HFF-Myc (cell line): ENCODE measurements around the gene GOLGA2.

Experiments used
- DNase-seq: peaks from one replicate; pipeline ENCODE4 v3.0.0-alpha.2; 2011; ENCODE audit warnings: low read depth; ENCODE audit errors: extremely low read depth
- H3K4me3 ChIP-seq: replicated peaks from 2 replicates; pipeline ENCODE4 v1.5.1; 2011; ENCODE audit warnings: low read depth, mild to moderate bottlenecking, control low read depth, low read length
- TF ChIP-seq, protein P1 (sequence below): IDR thresholded peaks from 2 replicates; pipeline ENCODE4 v1.5.1; 2012; ENCODE audit warnings: mild to moderate bottlenecking, low read depth, low read length, control low read depth; ENCODE audit errors: missing control alignments

The GOLGA2 gene

GRCh38 chr9:128252317-128253139 lies 23.3 kb downstream of the GOLGA2 start:
- no peak for DNase-seq
- peak overlapping the region; percentile 43 for H3K4me3 ChIP-seq
- TF ChIP-seq, protein P1, sequence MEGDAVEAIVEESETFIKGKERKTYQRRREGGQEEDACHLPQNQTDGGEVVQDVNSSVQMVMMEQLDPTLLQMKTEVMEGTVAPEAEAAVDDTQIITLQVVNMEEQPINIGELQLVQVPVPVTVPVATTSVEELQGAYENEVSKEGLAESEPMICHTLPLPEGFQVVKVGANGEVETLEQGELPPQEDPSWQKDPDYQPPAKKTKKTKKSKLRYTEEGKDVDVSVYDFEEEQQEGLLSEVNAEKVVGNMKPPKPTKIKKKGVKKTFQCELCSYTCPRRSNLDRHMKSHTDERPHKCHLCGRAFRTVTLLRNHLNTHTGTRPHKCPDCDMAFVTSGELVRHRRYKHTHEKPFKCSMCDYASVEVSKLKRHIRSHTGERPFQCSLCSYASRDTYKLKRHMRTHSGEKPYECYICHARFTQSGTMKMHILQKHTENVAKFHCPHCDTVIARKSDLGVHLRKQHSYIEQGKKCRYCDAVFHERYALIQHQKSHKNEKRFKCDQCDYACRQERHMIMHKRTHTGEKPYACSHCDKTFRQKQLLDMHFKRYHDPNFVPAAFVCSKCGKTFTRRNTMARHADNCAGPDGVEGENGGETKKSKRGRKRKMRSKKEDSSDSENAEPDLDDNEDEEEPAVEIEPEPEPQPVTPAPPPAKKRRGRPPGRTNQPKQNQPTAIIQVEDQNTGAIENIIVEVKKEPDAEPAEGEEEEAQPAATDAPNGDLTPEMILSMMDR, result no peak

DNA sequence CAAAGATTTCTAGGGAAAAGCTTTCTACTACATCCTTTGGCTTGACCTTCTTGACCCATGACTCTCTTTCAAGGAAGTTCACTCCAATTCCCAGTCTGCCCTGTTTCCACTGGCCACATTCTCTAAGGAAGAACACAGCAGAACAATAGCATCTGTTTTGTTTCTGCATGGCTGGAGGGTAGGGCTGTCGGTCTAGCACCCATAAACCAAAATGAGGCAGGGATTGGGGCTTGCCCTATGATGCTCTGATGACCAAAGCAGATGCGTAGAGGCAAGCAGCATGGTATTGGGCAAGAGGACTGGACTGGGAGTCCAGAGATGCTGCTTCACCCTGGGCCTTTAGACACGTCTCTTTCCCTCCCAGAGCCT lies 24.1 kb downstream of the GOLGA2 start:
- no peak for DNase-seq
- H3K4me3 ChIP-seq, result peak overlapping the region; percentile 43
- TF ChIP-seq, protein P1, result no peak

GRCh38 chr9:128250839-128251731 lies 24.7 kb downstream of the GOLGA2 start:
- TF ChIP-seq, protein P1, result no peak
- H3K4me3 ChIP-seq, result peak overlapping the region; percentile 43
- no peak for DNase-seq

DNA sequence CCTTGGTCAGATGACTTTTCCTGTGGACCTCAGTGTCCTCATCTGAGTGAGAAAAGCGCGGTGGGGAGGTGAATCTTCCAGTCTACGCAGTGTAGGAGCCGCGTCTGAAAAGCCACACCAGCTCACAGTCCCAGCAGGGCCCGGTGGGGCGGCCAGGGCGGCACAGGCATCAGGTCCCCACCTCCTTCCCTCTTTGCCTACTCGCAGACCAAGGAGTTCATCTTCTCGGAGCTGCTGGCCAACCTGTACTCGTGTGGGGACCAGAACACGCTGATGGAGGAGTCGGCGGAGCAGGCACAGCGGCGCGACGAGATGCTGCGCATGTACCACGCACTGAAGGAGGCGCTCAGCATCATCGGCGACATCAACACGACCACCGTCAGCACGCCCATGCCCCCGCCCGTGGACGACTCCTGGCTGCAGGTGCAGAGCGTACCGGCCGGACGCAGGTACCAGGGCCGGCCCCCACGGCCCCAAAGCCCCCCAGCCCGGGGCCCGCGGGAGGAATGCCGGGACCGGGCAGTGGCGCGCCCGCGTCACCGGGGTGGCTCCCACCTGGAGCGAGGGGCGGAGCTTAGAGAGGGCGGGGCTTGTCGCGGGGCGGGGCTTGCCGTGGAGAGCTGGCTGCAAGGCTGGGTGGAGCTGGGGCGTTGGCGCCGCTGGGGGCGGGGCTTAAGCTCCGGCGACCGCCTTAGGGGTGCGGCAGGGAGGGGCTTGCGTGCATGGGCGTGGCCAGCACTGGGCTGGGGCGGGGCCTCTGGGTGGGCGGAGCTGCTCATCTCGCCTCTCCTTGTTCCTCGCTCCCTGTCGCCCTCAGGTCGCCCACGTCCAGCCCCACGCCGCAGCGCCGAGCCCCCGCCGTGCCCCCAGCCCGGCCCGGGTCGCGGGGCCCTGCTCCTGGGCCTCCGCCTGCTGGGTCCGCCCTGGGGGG lies 25.6 kb downstream of the GOLGA2 start:
- peak overlapping the region; percentile 43 for H3K4me3 ChIP-seq
- no peak for DNase-seq

GRCh38 chr9:128249558-128249907 lies 26.3 kb downstream of the GOLGA2 start:
- DNase-seq, result no peak
- TF ChIP-seq, protein P1, result no peak
- no peak overlapping the region for H3K4me3 ChIP-seq

More for the DNA sequence above, 25.6 kb downstream of the GOLGA2 start:
- TF ChIP-seq, protein P1, result no peak

- H3K4me3 ChIP-seq, result no peak overlapping the region
- no peak for DNase-seq
- TF ChIP-seq, protein P1, result no peak
These were observed 28.5 kb downstream of the GOLGA2 start for GRCh38 chr9:128247226-128247803.
